Stomach (tissue), 4 donors: ENCODE measurements around the gene CGB2.
A peak's percentile ranks its signal among the peaks of the same experiment; 100 is the strongest.

Source experiments
- EP300 ChIP-seq: sonication (generic); formaldehyde crosslinking; IDR thresholded peaks from one replicate; pipeline ENCODE4 v1.6.1; 2017; ENCODE audit warnings: antibody characterized with exemption
- TF ChIP-seq, protein P1 (sequence below), 7 experiments: fragments of 450-650 bp in 4 of 7; fragments of 200-600 bp in 3 of 7; sonication (generic) in 3 of 7; IDR thresholded peaks; one replicate each; pipeline ENCODE4 v1.5.1; 2016 to 2019; ENCODE audit warnings: antibody characterized with exemption in 7 of 7, control low read depth in 2 of 7, mild to moderate bottlenecking in 1 of 7

- TF ChIP-seq, protein P1, sequence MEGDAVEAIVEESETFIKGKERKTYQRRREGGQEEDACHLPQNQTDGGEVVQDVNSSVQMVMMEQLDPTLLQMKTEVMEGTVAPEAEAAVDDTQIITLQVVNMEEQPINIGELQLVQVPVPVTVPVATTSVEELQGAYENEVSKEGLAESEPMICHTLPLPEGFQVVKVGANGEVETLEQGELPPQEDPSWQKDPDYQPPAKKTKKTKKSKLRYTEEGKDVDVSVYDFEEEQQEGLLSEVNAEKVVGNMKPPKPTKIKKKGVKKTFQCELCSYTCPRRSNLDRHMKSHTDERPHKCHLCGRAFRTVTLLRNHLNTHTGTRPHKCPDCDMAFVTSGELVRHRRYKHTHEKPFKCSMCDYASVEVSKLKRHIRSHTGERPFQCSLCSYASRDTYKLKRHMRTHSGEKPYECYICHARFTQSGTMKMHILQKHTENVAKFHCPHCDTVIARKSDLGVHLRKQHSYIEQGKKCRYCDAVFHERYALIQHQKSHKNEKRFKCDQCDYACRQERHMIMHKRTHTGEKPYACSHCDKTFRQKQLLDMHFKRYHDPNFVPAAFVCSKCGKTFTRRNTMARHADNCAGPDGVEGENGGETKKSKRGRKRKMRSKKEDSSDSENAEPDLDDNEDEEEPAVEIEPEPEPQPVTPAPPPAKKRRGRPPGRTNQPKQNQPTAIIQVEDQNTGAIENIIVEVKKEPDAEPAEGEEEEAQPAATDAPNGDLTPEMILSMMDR (IDR thresholded peaks at IDR 0.05): peak in 2 of 7 experiments; percentile 13 to 33
- no peak for TF ChIP-seq EP300
Measured at GRCh38 chr19:48997972-48998371, 33.7 kb upstream of the CGB2 start.
